ENCODE data around the gene VMP1.
A peak's percentile ranks its signal among the peaks of the same experiment; 100 is the strongest.
"Not testable (repeated sequence)": the region's sequence is repeated elsewhere in the genome, so short reads cannot be mapped to it uniquely, and the experiment has no call there.

VMP1 gene

GRCh38 chr17:59756236-59756818 is 48.9 kb downstream of the VMP1 start:
- DNase-seq, result no peak

- DNase-seq, result no peak
Measured at GRCh38 chr17:59757043-59757442, 49.6 kb downstream of the VMP1 start.

- DNase-seq, result no peak
Measured at GRCh38 chr17:59757470-59757869, 50.0 kb downstream of the VMP1 start.

- DNase-seq, result no peak
Measured at GRCh38 chr17:59757881-59758385, 50.5 kb downstream of the VMP1 start.

GRCh38 chr17:59758998-59759651 is 51.7 kb downstream of the VMP1 start:
- DNase-seq, result not testable (repeated sequence)

GRCh38 chr17:59760160-59760559 is 52.7 kb downstream of the VMP1 start:
- DNase-seq, result no peak

GRCh38 chr17:59761385-59762048 is 54.1 kb downstream of the VMP1 start:
- no peak for DNase-seq

- DNase-seq, result peak; percentile 46
Measured at GRCh38 chr17:59762049-59762823, 54.8 kb downstream of the VMP1 start.

- DNase-seq, result no peak
Measured at GRCh38 chr17:59762824-59763374, 55.4 kb downstream of the VMP1 start.

GRCh38 chr17:59763861-59764260 is 56.4 kb downstream of the VMP1 start:
- DNase-seq, result no peak

- no peak for DNase-seq
Measured at GRCh38 chr17:59764292-59764741, 56.9 kb downstream of the VMP1 start.

- DNase-seq, result no peak
Measured at GRCh38 chr17:59765038-59765437, 57.6 kb downstream of the VMP1 start.

- no peak for DNase-seq
Measured at GRCh38 chr17:59766491-59766890, 59.0 kb downstream of the VMP1 start.

- DNase-seq, result no peak
Measured at GRCh38 chr17:59767176-59767575, 59.7 kb downstream of the VMP1 start.

- peak; percentile 35 for DNase-seq
Measured at GRCh38 chr17:59769887-59770286, 62.4 kb downstream of the VMP1 start.

- DNase-seq, result no peak
Measured at GRCh38 chr17:59771093-59771492, 63.6 kb downstream of the VMP1 start.

GRCh38 chr17:59775786-59776350 is 68.4 kb downstream of the VMP1 start:
- DNase-seq, result no peak

GRCh38 chr17:59776577-59776976 is 69.1 kb downstream of the VMP1 start:
- no peak for DNase-seq

- no peak for DNase-seq
Measured at GRCh38 chr17:59777033-59777432, 69.6 kb downstream of the VMP1 start.

- DNase-seq, result no peak
Measured at GRCh38 chr17:59778996-59779395, 71.5 kb downstream of the VMP1 start.

- DNase-seq, result no peak
Measured at GRCh38 chr17:59779521-59779920, 72.1 kb downstream of the VMP1 start.

- DNase-seq, result not testable (repeated sequence)
Measured at GRCh38 chr17:59780548-59780947, 73.1 kb downstream of the VMP1 start.

Data from hematopoietic multipotent progenitor cell treated with erythropoietin and hydrocortisone succinate and interleukin-3 and kit ligand, for 4 days (in vitro differentiated cells).